OCI-LY7 (cell line): ENCODE measurements around the gene GALNT9.

ENCODE experiments used
- CTCF ChIP-seq: fragments of 200-600 bp; sonication (generic); conservative IDR thresholded peaks from 2 replicates; pipeline ENCODE4 v1.5.1; 2014; ENCODE audit warnings: mild to moderate bottlenecking, antibody characterized with exemption, low read length, moderate library complexity, mixed read lengths
- EZH2phosphoT487 ChIP-seq: fragments of 200-600 bp; sonication (generic); IDR thresholded peaks from 2 replicates; pipeline ENCODE4 v1.6.1; 2018; ENCODE audit warnings: low read depth, borderline replicate concordance, mild to moderate bottlenecking, mixed run types, antibody characterized with exemption, low read length, moderate library complexity, mixed read lengths

DNA sequence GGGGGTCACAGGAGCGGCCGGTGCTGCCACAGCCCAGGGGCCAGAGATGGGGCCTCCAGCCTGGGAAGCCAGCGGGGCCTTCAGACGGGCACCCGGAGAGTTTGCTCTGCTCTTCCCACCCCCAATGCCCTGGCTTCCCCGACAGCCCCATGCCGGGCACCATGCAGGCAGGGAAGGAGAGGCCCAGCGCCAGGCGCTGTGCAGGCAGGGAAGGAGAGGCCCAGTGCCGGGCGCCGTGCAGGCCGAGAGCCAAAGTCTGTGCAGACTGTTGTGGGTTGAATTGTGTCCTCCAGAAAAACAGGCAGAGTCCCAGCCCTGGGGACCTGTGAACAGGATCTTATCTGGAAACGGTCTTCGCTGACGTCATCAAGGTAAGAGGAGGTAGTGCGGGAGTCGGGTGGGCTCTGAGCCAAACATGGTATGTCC, 34.3 kb downstream of the GALNT9 start:
- no peak for TF ChIP-seq CTCF
- TF ChIP-seq EZH2phosphoT487: no peak
